ENCODE measurements around the gene TRIB2. TPM values are rescaled to one million over a fixed set of nuclear protein-coding genes. Genes with fewer than 3 reads are reported as not detected.

The TRIB2 gene
- polyA plus RNA-seq, 2 of the 4 experiments (the other 2 are of a cell fraction) = 0.17 to 0.32 TPM

DNA sequence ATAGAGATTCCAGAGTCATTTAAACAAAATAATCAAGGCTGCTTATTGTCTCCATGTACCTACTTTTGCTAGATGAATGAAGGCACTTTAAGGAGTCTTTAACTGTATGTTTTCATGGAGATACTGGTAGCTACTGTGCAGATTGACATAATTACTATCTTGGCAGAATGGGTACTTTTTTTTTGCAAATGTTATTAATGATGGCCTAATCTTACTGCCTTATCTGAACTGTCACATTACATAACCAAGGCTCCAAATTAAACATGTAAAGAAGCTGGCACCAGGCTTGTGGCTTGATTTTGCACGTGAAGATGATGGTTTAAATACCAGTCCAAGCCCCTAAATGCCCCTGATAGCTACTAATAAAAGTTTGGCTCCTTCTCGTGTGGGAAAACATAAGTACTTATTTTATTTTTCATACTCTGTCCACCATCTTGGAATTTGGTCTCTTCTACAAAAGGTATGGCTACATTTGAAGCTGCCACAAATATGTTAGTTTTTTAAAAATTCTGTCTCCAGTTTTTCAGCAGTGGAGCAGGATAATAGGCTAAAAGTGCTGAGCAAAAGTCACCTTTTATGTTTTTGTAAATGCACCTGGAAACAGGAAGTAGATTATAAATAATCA is 4.1 kb downstream of the TRIB2 start:
- ChIA-PET POLR2A (no interaction called here), CTCF (no interaction called here)
- no peak for FAIRE-seq

GRCh38 chr2:12721566-12722446 is 5.1 kb downstream of the TRIB2 start:
- H3K9me3 ChIP-seq = no peaks in the 10 kb centered on the region; the same call in 2 of the 3 replicates
- ChIA-PET POLR2A (no interaction called here), CTCF (no interaction called here)
- DNase-seq (ENCODE audit: low read depth in 1 of 2, low spot score in 1 of 2) (no peak), FAIRE-seq (no peak), ATAC-seq (no peak)
- H3K4me2 ChIP-seq = no peak overlapping the region
- H3K27ac ChIP-seq = no peak overlapping the region
- TF ChIP-seq TP53 (CRISPR knock-in tag; IDR thresholded peaks at IDR 0.05) (no peak), CBX8 (IDR thresholded peaks at IDR 0.05) (no peak), RCOR1 (IDR thresholded peaks at IDR 0.05; ENCODE audit: low read depth, low read length) (no peak)
- H3K4me3 ChIP-seq = no peak overlapping the region
- peaks cover 12% of the 10 kb centered on the region for H3K4me1 ChIP-seq
- WGBS (ENCODE audit: missing lambda C conversion rate) = 32% methylated on average over 14 of the region's 14 CpGs

More for the DNA sequence above, 4.1 kb downstream of the TRIB2 start:
- H3K9me3 ChIP-seq = no peaks in the 10 kb centered on the region; the same call in 2 of the 3 replicates
- DNase-seq (ENCODE audit: low read depth in 1 of 2, low spot score in 1 of 2) = no peak
- no peak overlapping the region for H3K4me2 ChIP-seq
- no peak for ATAC-seq
- H3K4me1 ChIP-seq = peaks cover 15% of the 10 kb centered on the region
- H3K4me3 ChIP-seq = no peak overlapping the region
- no peak overlapping the region for H3K27ac ChIP-seq
- no peak for TF ChIP-seq EHF (CRISPR knock-in tag; IDR thresholded peaks at IDR 0.05)
- TF ChIP-seq FOXS1 (CRISPR knock-in tag; IDR thresholded peaks at IDR 0.05) = no peak
- TF ChIP-seq JUNB (IDR thresholded peaks at IDR 0.05) = no peak
- TF ChIP-seq KDM1A (IDR thresholded peaks at IDR 0.05; ENCODE audit: low read depth) = no peak
- TF ChIP-seq, protein P1, sequence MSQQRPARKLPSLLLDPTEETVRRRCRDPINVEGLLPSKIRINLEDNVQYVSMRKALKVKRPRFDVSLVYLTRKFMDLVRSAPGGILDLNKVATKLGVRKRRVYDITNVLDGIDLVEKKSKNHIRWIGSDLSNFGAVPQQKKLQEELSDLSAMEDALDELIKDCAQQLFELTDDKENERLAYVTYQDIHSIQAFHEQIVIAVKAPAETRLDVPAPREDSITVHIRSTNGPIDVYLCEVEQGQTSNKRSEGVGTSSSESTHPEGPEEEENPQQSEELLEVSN (IDR thresholded peaks at IDR 0.05; ENCODE audit: borderline replicate concordance, low read depth) = no peak
- TF ChIP-seq SREBF2 (IDR thresholded peaks at IDR 0.05) = no peak
- TF ChIP-seq CHD4 (IDR thresholded peaks at IDR 0.05; ENCODE audit: borderline replicate concordance) = no peak
- TF ChIP-seq TP53 (CRISPR knock-in tag; IDR thresholded peaks at IDR 0.05) = no peak
- TF ChIP-seq ELK1 (IDR thresholded peaks at IDR 0.05; ENCODE audit: low read depth, low read length) = no peak
- TF ChIP-seq RARB (CRISPR knock-in tag; IDR thresholded peaks at IDR 0.05) = no peak
- TF ChIP-seq KDM5A (IDR thresholded peaks at IDR 0.05) = no peak
- no peak for TF ChIP-seq CBX8 (IDR thresholded peaks at IDR 0.05)
- no peak for TF ChIP-seq EHMT2 (IDR thresholded peaks at IDR 0.05; ENCODE audit: low read depth)
- TF ChIP-seq HES2 (IDR thresholded peaks at IDR 0.05) = no peak
- no peak for TF ChIP-seq CEBPB (IDR thresholded peaks at IDR 0.05)
- no peak for TF ChIP-seq NFE2L2 (conservative IDR thresholded peaks at IDR 0.05; ENCODE audit: low read length)
- TF ChIP-seq MYC (IDR thresholded peaks at IDR 0.05; ENCODE audit: borderline replicate concordance, low read length) = no peak
- WGBS (ENCODE audit: missing lambda C conversion rate) = 2% methylated on average over 2 of the region's 2 CpGs

- WGBS (ENCODE audit: missing lambda C conversion rate) = 31% methylated on average over 7 of the region's 7 CpGs
- H3K4me1 ChIP-seq = peaks cover 9% of the 10 kb centered on the region
- ChIA-PET POLR2A (no interaction called here), CTCF (no interaction called here)
- H3K9me3 ChIP-seq = no peaks in the 10 kb centered on the region; the same call in 2 of the 3 replicates
- DNase-seq (ENCODE audit: low read depth in 1 of 2, low spot score in 1 of 2) (no peak), FAIRE-seq (no peak), ATAC-seq (no peak)
- H3K4me3 ChIP-seq = no peak overlapping the region
- no peak overlapping the region for H3K27ac ChIP-seq
- no peak overlapping the region for H3K4me2 ChIP-seq
- TF ChIP-seq EHF (CRISPR knock-in tag; IDR thresholded peaks at IDR 0.05) = no peak
Measured at GRCh38 chr2:12722447-12723316, 5.9 kb downstream of the TRIB2 start.

Measured in A549 (cell line).